ENCODE measurements around the gene GULP1. TPM values are rescaled to one million over a fixed set of nuclear protein-coding genes. Genes with fewer than 3 reads are reported as not detected.

Gene GULP1
- total and polyA plus RNA-seq, 7 experiments from 2014 or later = not detected

DNA sequence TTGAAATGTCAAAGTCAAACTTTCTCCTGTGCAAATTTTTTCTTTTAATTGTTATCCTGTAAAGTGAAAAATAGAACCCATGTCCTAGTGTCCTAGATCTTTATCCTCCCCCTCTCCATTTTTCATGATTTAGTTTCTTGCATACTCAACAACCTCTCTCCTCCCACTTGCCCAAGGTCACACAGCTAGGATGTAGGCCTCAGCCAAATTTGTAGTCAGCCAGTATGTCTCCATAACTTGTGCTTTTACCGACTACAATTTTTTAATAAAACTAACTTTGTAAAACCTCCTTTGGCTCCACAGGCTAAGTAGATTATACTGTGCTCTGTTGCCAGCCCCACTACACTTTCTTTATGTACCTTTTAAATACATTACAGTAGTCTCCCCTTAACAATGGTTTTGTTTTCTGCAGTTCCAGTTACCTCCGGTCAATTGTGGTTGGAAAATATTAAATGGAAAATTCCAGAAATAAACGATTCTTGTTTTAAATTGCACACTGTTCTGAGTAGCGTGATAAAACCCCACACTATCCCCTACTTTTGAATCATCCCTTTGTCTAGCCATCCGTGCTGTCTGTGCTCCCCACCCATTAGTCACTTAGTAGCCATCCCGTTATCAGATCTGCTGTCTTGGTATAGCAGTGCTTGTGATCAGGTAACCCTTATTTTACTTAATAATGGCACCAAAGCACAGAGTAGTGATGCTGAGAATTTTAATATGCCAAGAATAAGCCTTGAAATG is 22.8 kb downstream of the GULP1 start:
- no peaks in the 10 kb centered on the region for H3K4me1 ChIP-seq (ENCODE audit: control insufficient read depth in 2 of 2, insufficient read depth in 2 of 2, low read length in 2 of 2)
- no peaks in the 10 kb centered on the region for H3K36me3 ChIP-seq (ENCODE audit: control insufficient read depth in 2 of 3, insufficient read depth in 3 of 3, low read length in 3 of 3)
- H3K9me3 ChIP-seq (ENCODE audit: control insufficient read depth in 2 of 3, low read length in 3 of 3) = no peaks in the 10 kb centered on the region
- no peaks in the 10 kb centered on the region for H3K27me3 ChIP-seq (ENCODE audit: control insufficient read depth in 2 of 2, insufficient read depth in 2 of 2, low read length in 2 of 2)
- ATAC-seq (no peak), DNase-seq (no peak)
- H3K27ac Mint-ChIP-seq = no peak overlapping the region
- H3K36me3 Mint-ChIP-seq = no peaks in the 10 kb centered on the region
- H3K4me3 Mint-ChIP-seq = no peak overlapping the region
- H3K27ac ChIP-seq (ENCODE audit: low read depth, low read length) = no peak overlapping the region
- H3K4me3 ChIP-seq (ENCODE audit: low read length) = no peak overlapping the region
- no peaks in the 10 kb centered on the region for H3K4me1 Mint-ChIP-seq
- H3K27me3 Mint-ChIP-seq = no peaks in the 10 kb centered on the region
- ChIA-PET CTCF (no interaction called here), POLR2A (no interaction called here)
- peaks cover 0 to 10% (median 4%) of the 10 kb centered on the region in 11 donors for H3K9me3 Mint-ChIP-seq
- intact Hi-C loops (cut with micrococcal nuclease) = no loop called here

DNA sequence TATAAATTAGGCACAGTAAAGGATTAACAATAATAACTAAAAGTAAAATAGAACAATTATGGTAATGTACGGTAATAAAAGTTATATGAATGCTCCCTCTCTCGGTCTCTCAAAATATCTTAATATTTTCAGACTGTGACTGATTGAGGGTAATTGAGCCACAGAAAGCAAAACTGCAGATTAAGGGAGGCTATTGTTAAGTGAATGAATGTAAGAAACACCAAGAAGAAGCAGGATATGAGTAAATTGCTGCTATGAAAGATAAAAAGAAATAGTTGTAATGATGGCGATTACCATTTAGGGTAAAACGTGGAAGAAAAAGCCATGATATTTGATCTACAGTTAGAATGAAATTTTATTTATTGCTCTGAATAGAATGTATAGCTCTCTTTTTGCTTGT is 24.1 kb downstream of the GULP1 start:
- DNase-seq (no peak), ATAC-seq (no peak)
- Histone ChIP-seq H3K4me3 (ENCODE audit: low read length) (no peak overlapping the region), H3K36me3 (ENCODE audit: control insufficient read depth in 2 of 3, insufficient read depth in 3 of 3, low read length in 3 of 3) (no peaks in the 10 kb centered on the region), H3K27ac (ENCODE audit: low read depth, low read length) (no peak overlapping the region), H3K27me3 (ENCODE audit: control insufficient read depth in 2 of 2, insufficient read depth in 2 of 2, low read length in 2 of 2) (no peaks in the 10 kb centered on the region), H3K9me3 (ENCODE audit: control insufficient read depth in 2 of 3, low read length in 3 of 3) (no peaks in the 10 kb centered on the region), H3K4me1 (ENCODE audit: control insufficient read depth in 2 of 2, insufficient read depth in 2 of 2, low read length in 2 of 2) (no peaks in the 10 kb centered on the region)
- Mint-ChIP-seq H3K4me1 (no peaks in the 10 kb centered on the region), H3K36me3 (no peaks in the 10 kb centered on the region), H3K27ac (no peak overlapping the region), H3K27me3 (peaks cover 0 to 3% (median 0%) of the 10 kb centered on the region in 5 donors), H3K9me3 (peaks cover 0 to 11% (median 4%) of the 10 kb centered on the region in 11 donors), H3K4me3 (no peak overlapping the region)
- ChIA-PET POLR2A (no interaction called here), CTCF (no interaction called here)
- intact Hi-C loops (cut with micrococcal nuclease) = no loop called here

DNA sequence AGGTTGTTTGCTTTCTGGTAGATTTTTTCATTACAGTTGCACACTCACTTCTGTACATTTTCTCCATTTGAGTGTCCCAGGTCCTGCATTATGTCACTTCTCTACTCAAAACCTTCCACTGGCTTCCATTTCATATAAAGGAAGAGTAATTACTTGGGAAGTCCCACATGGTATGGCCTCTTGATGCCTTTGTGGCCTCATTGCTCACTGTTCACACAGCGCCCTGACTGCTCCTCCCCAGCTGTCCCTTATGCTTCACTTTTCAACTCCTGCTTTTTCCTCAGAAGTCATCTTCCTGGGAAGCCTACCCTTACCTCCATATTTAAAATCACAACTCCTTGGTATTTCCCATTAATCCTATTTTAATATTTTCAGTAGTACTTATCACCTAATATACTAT is 24.7 kb downstream of the GULP1 start:
- Histone ChIP-seq H3K36me3 (ENCODE audit: control insufficient read depth in 2 of 3, insufficient read depth in 3 of 3, low read length in 3 of 3) (no peaks in the 10 kb centered on the region), H3K27me3 (ENCODE audit: control insufficient read depth in 2 of 2, insufficient read depth in 2 of 2, low read length in 2 of 2) (no peaks in the 10 kb centered on the region), H3K9me3 (ENCODE audit: control insufficient read depth in 2 of 3, low read length in 3 of 3) (no peaks in the 10 kb centered on the region), H3K27ac (ENCODE audit: low read depth, low read length) (no peak overlapping the region), H3K4me3 (ENCODE audit: low read length) (no peak overlapping the region), H3K4me1 (ENCODE audit: control insufficient read depth in 2 of 2, insufficient read depth in 2 of 2, low read length in 2 of 2) (no peaks in the 10 kb centered on the region)
- ATAC-seq (no peak), DNase-seq (no peak)
- POLR2A ChIA-PET = no interaction called here
- Mint-ChIP-seq H3K27me3 (peaks cover 0 to 3% (median 0%) of the 10 kb centered on the region in 5 donors), H3K4me3 (no peak overlapping the region), H3K36me3 (no peaks in the 10 kb centered on the region), H3K27ac (no peak overlapping the region), H3K9me3 (peaks cover 0 to 11% (median 4%) of the 10 kb centered on the region in 11 donors), H3K4me1 (no peaks in the 10 kb centered on the region)
- intact Hi-C loops (cut with micrococcal nuclease) = no loop called here
- CTCF ChIA-PET = no interaction called here

DNA sequence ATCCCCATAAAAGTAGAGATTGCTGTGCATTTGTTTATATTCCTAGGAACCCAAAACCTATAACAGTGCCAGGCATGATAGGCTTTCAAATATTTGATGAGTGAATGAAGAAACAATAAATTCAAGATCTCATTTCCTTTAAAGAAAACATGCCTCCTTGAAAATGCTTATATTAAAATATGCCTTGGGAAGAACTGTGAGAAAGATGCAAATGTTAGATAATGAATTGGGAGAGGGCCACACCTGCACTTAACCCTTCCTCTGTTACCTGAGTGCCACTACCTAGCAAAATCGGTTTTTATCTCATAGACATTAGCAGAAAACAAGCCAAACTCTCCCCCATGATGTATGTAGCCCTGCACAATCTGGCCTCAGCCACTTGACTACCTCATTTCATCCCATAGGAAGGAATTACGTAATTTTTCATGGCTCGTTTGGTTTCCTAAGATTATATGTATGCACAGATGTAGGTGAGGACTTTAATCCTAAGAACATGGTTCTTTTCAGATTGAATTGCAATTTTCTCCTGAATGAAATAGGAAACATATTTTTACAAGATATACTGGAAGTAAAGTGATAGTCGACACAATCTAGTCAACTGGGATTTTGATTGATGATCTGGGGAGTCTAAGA is 25.2 kb downstream of the GULP1 start:
- H3K27ac ChIP-seq (ENCODE audit: low read depth, low read length) = no peak overlapping the region
- no peak for DNase-seq
- Mint-ChIP-seq H3K27ac (no peak overlapping the region), H3K4me1 (no peaks in the 10 kb centered on the region), H3K27me3 (peaks cover 0 to 3% (median 0%) of the 10 kb centered on the region in 5 donors), H3K4me3 (no peak overlapping the region), H3K36me3 (no peaks in the 10 kb centered on the region), H3K9me3 (peaks cover 0 to 11% (median 4%) of the 10 kb centered on the region in 11 donors)
- no peaks in the 10 kb centered on the region for H3K9me3 ChIP-seq (ENCODE audit: control insufficient read depth in 2 of 3, low read length in 3 of 3)
- intact Hi-C loops (cut with micrococcal nuclease) = no loop called here
- ChIA-PET POLR2A (no interaction called here), CTCF (no interaction called here)
- H3K4me3 ChIP-seq (ENCODE audit: low read length) = no peak overlapping the region
- no peaks in the 10 kb centered on the region for H3K36me3 ChIP-seq (ENCODE audit: control insufficient read depth in 2 of 3, insufficient read depth in 3 of 3, low read length in 3 of 3)
- H3K27me3 ChIP-seq (ENCODE audit: control insufficient read depth in 2 of 2, insufficient read depth in 2 of 2, low read length in 2 of 2) = no peaks in the 10 kb centered on the region
- no peaks in the 10 kb centered on the region for H3K4me1 ChIP-seq (ENCODE audit: control insufficient read depth in 2 of 2, insufficient read depth in 2 of 2, low read length in 2 of 2)
- no peak for ATAC-seq

DNA sequence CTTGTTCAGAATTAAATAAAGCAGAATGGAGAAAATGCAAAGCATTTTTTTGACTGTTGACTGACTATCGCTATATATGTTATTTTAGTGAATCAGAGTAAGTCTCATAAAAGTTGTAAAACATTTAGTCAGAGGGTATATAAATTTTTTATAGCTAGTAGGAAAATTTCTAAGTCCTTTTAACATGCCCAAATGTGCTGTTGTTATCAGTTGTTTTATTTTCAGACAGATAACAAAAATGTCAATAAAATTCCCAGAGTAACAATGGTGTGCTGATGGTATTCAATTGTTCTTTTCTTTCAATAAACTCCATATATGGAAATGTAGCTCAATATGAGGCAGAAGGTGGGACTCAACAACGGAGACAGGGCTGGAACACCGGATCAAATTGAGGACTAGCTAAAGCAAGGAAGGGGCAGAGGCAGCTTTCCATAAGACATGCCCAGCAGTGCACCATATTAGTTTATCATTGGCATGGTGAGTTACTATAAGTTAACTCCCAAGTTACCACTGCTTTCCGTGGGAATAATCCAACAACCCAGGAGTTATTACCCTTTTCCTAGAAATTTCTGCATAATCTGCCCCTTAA is 26.6 kb downstream of the GULP1 start:
- no peaks in the 10 kb centered on the region for H3K9me3 ChIP-seq (ENCODE audit: control insufficient read depth in 2 of 3, low read length in 3 of 3)
- Mint-ChIP-seq H3K27me3 (peaks cover 0 to 3% (median 0%) of the 10 kb centered on the region in 5 donors), H3K4me1 (no peaks in the 10 kb centered on the region), H3K9me3 (peaks cover 0 to 10% (median 2%) of the 10 kb centered on the region in 11 donors), H3K4me3 (no peak overlapping the region), H3K27ac (no peak overlapping the region), H3K36me3 (no peaks in the 10 kb centered on the region)
- H3K4me3 ChIP-seq (ENCODE audit: low read length) = no peak overlapping the region
- H3K27ac ChIP-seq (ENCODE audit: low read depth, low read length) = no peak overlapping the region
- no peak for DNase-seq
- no peaks in the 10 kb centered on the region for H3K36me3 ChIP-seq (ENCODE audit: control insufficient read depth in 2 of 3, insufficient read depth in 3 of 3, low read length in 3 of 3)
- ATAC-seq = no peak
- H3K27me3 ChIP-seq (ENCODE audit: control insufficient read depth in 2 of 2, insufficient read depth in 2 of 2, low read length in 2 of 2) = no peaks in the 10 kb centered on the region
- H3K4me1 ChIP-seq (ENCODE audit: control insufficient read depth in 2 of 2, insufficient read depth in 2 of 2, low read length in 2 of 2) = no peaks in the 10 kb centered on the region
- intact Hi-C loops (cut with micrococcal nuclease) = no loop called here
- CTCF ChIA-PET = no interaction called here
- POLR2A ChIA-PET = no interaction called here

DNA sequence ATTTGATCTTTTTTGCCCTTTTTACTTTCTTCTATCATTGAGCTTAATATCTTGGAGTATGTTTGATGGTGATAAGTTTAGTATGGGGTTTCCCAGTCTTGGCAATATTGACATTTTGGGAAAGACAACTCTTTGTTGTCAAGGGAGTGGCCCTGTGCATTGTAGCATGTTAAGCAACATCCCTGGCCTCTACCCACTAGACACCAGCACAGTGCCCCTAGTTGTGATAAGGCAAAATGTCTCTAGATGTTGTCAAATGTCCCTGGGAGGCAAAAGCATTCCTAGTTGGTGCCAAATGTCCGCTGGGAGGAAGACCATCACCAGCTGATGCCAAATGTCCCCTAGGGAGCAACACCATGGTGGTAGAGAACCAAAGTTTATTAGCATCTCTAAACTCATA is 28.2 kb downstream of the GULP1 start:
- Histone ChIP-seq H3K36me3 (ENCODE audit: control insufficient read depth in 2 of 3, insufficient read depth in 3 of 3, low read length in 3 of 3) (no peaks in the 10 kb centered on the region), H3K4me1 (ENCODE audit: control insufficient read depth in 2 of 2, insufficient read depth in 2 of 2, low read length in 2 of 2) (no peaks in the 10 kb centered on the region), H3K27me3 (ENCODE audit: control insufficient read depth in 2 of 2, insufficient read depth in 2 of 2, low read length in 2 of 2) (no peaks in the 10 kb centered on the region), H3K9me3 (ENCODE audit: control insufficient read depth in 2 of 3, low read length in 3 of 3) (no peaks in the 10 kb centered on the region), H3K27ac (ENCODE audit: low read depth, low read length) (no peak overlapping the region), H3K4me3 (ENCODE audit: low read length) (no peak overlapping the region)
- H3K27ac Mint-ChIP-seq = no peak overlapping the region
- no peak overlapping the region for H3K4me3 Mint-ChIP-seq
- peaks cover 0 to 3% (median 0%) of the 10 kb centered on the region in 5 donors for H3K27me3 Mint-ChIP-seq
- no peak for DNase-seq
- ChIA-PET CTCF (no interaction called here), POLR2A (no interaction called here)
- H3K4me1 Mint-ChIP-seq = no peaks in the 10 kb centered on the region
- H3K36me3 Mint-ChIP-seq = no peaks in the 10 kb centered on the region
- intact Hi-C loops (cut with micrococcal nuclease) = no loop called here
- ATAC-seq = no peak
- H3K9me3 Mint-ChIP-seq = peaks cover 0 to 5% (median 0%) of the 10 kb centered on the region in 11 donors

DNA sequence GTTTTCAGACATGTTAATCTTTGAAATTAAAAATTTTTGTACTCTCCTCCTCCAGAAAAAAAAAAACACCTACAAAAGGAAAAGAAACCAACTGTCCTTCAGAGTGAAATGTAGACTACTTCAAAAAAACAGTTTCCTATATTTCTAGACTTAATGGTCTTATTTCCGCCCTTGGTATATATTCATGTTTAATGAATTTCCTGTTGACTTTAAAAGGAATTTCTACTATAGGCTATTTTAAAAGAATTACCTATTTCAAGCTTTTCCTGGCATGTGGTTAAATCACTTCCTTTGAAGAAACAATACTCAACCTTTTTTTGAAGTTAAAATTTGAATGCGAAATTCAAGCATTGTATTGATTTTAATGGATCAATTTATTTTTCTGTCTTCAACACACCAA is 29.2 kb downstream of the GULP1 start:
- Histone ChIP-seq H3K9me3 (ENCODE audit: control insufficient read depth in 2 of 3, low read length in 3 of 3) (no peaks in the 10 kb centered on the region), H3K36me3 (ENCODE audit: control insufficient read depth in 2 of 3, insufficient read depth in 3 of 3, low read length in 3 of 3) (no peaks in the 10 kb centered on the region), H3K27me3 (ENCODE audit: control insufficient read depth in 2 of 2, insufficient read depth in 2 of 2, low read length in 2 of 2) (no peaks in the 10 kb centered on the region), H3K4me3 (ENCODE audit: low read length) (no peak overlapping the region), H3K27ac (ENCODE audit: low read depth, low read length) (no peak overlapping the region), H3K4me1 (ENCODE audit: control insufficient read depth in 2 of 2, insufficient read depth in 2 of 2, low read length in 2 of 2) (no peaks in the 10 kb centered on the region)
- intact Hi-C loops (cut with micrococcal nuclease) = no loop called here
- no peak for ATAC-seq
- no peak for DNase-seq
- CTCF ChIA-PET = no interaction called here
- Mint-ChIP-seq H3K27me3 (peaks cover 0 to 3% (median 0%) of the 10 kb centered on the region in 5 donors), H3K4me3 (no peak overlapping the region), H3K9me3 (peaks cover 0 to 3% (median 0%) of the 10 kb centered on the region in 11 donors), H3K36me3 (no peaks in the 10 kb centered on the region), H3K27ac (no peak overlapping the region), H3K4me1 (no peaks in the 10 kb centered on the region)
- POLR2A ChIA-PET = no interaction called here
